Ishikawa (cell line): ENCODE results near the gene NR6A1.

Experiments
- CEBPB ChIP-seq: IDR thresholded peaks from 2 replicates; pipeline ENCODE4 v1.6.1; 2012
- CREB1 ChIP-seq: IDR thresholded peaks from 2 replicates; pipeline ENCODE4 v1.6.1; 2012; ENCODE audit warnings: low read depth
- EGR1 ChIP-seq: IDR thresholded peaks from 2 replicates; pipeline ENCODE4 v1.6.1; 2012
- EP300 ChIP-seq: IDR thresholded peaks from 2 replicates; pipeline ENCODE4 v1.6.1; 2012; ENCODE audit warnings: borderline replicate concordance
- MAX ChIP-seq: IDR thresholded peaks from 2 replicates; pipeline ENCODE4 v1.6.1; 2012
- NFIC ChIP-seq: IDR thresholded peaks from 2 replicates; pipeline ENCODE4 v1.6.1; 2012
- TAF1 ChIP-seq: IDR thresholded peaks from 2 replicates; pipeline ENCODE4 v1.6.1; 2012; ENCODE audit warnings: low read depth, mild to moderate bottlenecking
- TCF12 ChIP-seq: IDR thresholded peaks from 2 replicates; pipeline ENCODE4 v1.6.1; 2012; ENCODE audit warnings: low read depth
- TEAD4 ChIP-seq: IDR thresholded peaks from 2 replicates; pipeline ENCODE4 v1.6.1; 2012
- USF1 ChIP-seq: IDR thresholded peaks from 2 replicates; pipeline ENCODE4 v1.6.1; 2012
- ZBTB7A ChIP-seq: IDR thresholded peaks from 2 replicates; pipeline ENCODE4 v1.6.1; 2012; ENCODE audit warnings: low read depth

DNA sequence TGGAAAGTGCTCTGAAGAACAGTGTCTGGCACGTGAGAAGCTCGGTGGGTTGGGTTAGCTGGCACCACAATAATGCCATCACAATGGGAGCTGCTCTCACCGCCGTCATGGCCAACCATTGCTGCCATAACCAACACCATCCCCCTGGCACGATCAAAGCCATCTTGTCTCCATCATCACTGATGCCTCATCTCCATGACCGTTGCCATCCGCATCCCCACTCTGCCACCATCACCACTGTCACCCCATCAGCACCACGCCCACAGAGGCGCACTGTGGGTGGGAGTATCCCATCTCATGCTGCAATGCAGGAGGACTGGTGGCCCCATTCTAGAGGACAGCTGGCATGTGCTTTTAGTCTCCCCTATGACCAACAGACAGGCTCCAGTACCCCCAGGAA lies 287.6 kb downstream of the NR6A1 start:
- no peak for TF ChIP-seq CEBPB
- no peak for TF ChIP-seq ZBTB7A
- TF ChIP-seq TEAD4: no peak
- TF ChIP-seq TAF1: no peak
- no peak for TF ChIP-seq NFIC
- TF ChIP-seq EGR1: no peak
- TF ChIP-seq CREB1: no peak
- TF ChIP-seq EP300: no peak
- TF ChIP-seq MAX: no peak
- no peak for TF ChIP-seq TCF12
- no peak for TF ChIP-seq USF1
